T47D (cell line): ENCODE data around the gene STN1.

Experiments used
- DNase-seq, 2 experiments: peaks; one replicate each; pipeline versions ENCODE4 v3.0.0 to v3.0.0-alpha.2; 2011 to 2012; ENCODE audit warnings: low read depth in 1 of 2, low spot score in 1 of 2
- JUND ChIP-seq: IDR thresholded peaks from 2 replicates; pipeline ENCODE4 v1.6.1; 2012; ENCODE audit warnings: low read depth
- in situ Hi-C: cut with HindIII; loops from 2 replicates; pipeline ENCODE4 v1.10.0; 2016; ENCODE audit warnings: low sequenced_read_pairs, low pct_unique_long_range_greater_than_20kb

The STN1 gene

GRCh38 chr10:103882285-103883007 lies 35.5 kb downstream of the STN1 start:
- no peak for TF ChIP-seq JUND
- DNase-seq: no peak
- in situ Hi-C loops: no loop called here

GRCh38 chr10:103881416-103882284 lies 36.3 kb downstream of the STN1 start:
- DNase-seq: no peak
- in situ Hi-C loops: no loop called here
- TF ChIP-seq JUND: no peak

GRCh38 chr10:103879831-103880230 lies 38.2 kb downstream of the STN1 start:
- no peak for TF ChIP-seq JUND
- no peak for DNase-seq
- in situ Hi-C loops: no loop called here

- no peak for TF ChIP-seq JUND
- in situ Hi-C loops: no loop called here
- no peak for DNase-seq
Measured at GRCh38 chr10:103879409-103879808, 38.6 kb downstream of the STN1 start.

GRCh38 chr10:103877861-103878260 lies 40.1 kb downstream of the STN1 start:
- in situ Hi-C loops: no loop called here
- no peak for DNase-seq
- TF ChIP-seq JUND: no peak

- in situ Hi-C loops: no loop called here
- no peak for DNase-seq
- no peak for TF ChIP-seq JUND
Measured at GRCh38 chr10:103876155-103876554, 41.8 kb downstream of the STN1 start.

GRCh38 chr10:103874730-103875129 lies 43.3 kb downstream of the STN1 start:
- in situ Hi-C loops: no loop called here

GRCh38 chr10:103872137-103872931 lies 45.6 kb downstream of the STN1 start:
- in situ Hi-C loops: no loop called here
- TF ChIP-seq JUND: no peak
- DNase-seq: no peak

More at GRCh38 chr10:103874730-103875129, 43.3 kb downstream of the STN1 start:
- no peak for TF ChIP-seq JUND
- DNase-seq: no peak

GRCh38 chr10:103871006-103871405 lies 47.0 kb downstream of the STN1 start:
- DNase-seq: no peak
- TF ChIP-seq JUND: no peak
- in situ Hi-C loops: no loop called here

GRCh38 chr10:103870516-103870915 lies 47.5 kb downstream of the STN1 start:
- no peak for DNase-seq
- in situ Hi-C loops: no loop called here
- TF ChIP-seq JUND: no peak

- TF ChIP-seq JUND: no peak
- in situ Hi-C loops: no loop called here
- DNase-seq: no peak
Measured at GRCh38 chr10:103869336-103869735, 48.6 kb downstream of the STN1 start.

- no peak for TF ChIP-seq JUND
- in situ Hi-C loops: no loop called here
Measured at GRCh38 chr10:103868200-103868599, 49.8 kb downstream of the STN1 start.

More at GRCh38 chr10:103868200-103868599, 49.8 kb downstream of the STN1 start:
- DNase-seq: no peak
